OCI-M2 (cell line): ENCODE results near the gene POGLUT2.

Experiments
- DNase-seq: peaks from one replicate; lab custom pipeline; 2025; ENCODE audit not compliant: unreplicated experiment; lab: John Stamatoyannopoulos, UW

Gene POGLUT2

DNA sequence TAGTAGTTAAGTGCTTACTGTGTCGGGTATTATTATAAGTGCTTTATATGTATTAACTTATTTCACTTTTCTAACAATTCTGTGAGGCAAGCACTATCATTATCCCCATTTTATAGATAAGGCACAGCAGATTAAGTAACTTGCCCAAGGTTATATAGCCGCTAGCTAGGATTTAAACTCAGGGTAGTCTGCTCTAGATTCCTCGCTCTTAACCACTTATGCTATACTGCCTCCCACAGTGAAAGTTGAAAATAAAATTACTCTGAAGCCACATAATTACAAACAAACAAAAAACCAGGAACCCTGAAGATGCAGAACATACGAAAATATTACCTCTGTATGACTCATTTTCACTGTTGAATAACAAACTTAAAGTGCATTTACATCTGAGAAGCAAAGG, 29.1 kb downstream of the POGLUT2 start:
- no peak for DNase-seq

DNA sequence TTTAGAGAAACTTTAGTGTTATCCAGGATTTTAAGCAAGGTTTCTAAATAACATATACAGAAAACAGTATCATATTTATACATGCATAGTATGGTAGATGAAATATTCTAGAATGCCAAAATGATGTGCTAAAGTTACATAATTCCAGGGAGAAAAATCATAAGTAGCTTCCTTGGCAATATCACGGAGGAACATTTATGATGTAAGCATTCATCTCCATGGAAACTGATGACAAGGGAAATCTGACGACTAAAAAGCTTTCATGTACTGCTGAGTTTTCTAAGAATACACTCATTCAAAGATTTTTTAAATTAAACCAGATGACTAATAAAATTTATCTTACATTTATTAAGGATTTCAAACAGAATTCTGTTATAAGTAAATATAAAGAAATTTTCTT, 29.9 kb downstream of the POGLUT2 start:
- DNase-seq, result no peak

DNA sequence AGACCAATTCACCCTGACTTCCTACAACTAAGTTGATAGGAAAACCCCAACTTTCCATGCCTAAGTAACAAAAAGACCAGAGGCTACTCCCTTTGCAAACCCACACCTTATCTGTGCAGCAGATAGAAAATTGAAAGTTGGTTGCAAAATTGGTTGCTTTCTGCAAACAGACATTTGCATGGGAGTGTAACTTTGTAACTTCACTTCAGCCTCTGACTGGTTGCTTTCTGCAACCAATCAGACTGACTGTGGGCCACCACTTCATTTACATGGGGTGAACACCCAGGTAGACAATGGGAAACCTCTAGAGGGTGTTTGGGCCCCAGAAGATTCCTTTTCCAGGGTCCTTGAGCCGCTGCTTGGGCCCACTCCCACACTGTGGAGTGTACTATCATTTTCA, 35.0 kb downstream of the POGLUT2 start:
- DNase-seq, result no peak

DNA sequence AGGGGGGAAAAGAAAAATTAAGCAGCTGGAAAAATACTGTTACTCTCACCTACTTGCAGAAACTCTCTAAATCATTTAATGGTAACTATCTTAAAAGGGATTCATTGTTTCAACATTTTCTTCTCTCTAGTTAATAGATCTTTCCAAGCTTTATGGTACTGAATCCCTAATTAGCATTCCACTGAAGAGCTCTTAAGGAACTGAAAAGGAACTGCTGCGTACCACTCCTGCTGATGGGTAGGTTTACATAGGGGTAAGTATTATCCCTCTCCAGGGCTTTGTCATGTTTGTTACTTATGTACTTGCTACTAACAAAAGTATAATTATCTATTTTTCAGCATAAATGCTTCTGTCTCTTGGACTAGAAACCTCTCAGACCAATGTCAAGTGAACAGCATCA, 37.7 kb downstream of the POGLUT2 start:
- DNase-seq, result no peak

DNA sequence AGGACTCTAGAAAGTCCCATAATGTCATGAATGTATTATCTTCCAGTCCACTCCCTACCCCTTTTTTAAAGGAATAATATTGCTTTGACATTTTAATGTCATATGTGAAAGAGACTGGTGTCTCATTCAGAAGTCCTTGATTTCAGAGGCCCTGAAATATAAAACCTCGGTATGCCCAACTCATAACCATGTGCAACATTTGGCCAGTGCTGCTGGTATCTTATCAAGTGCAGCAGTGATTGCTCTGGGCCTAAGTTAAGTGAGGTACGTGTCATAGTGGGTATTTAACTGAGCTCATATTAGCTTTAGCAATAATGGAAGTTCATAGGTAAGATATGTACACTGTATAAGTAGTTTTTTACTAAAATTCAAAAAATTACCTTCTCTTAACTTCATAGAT, 39.9 kb downstream of the POGLUT2 start:
- DNase-seq, result no peak

DNA sequence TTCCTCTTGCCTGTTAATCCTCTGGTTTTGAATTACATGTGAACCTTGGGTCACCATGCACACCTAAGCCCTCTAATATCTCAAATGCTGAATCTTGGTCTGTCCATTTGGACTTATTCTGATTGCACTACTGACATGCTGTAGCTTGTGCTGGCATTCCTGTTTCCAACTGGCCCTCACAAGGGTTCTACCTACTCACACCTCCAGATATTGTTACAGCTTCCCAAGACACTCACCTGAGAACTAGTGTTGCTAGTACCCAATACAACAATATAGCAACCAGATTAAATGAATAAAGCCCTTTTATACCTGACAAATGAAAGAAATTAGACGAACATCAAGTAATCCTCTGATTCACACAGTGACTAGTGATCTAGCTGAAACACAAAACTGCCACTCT, 41.8 kb downstream of the POGLUT2 start:
- no peak for DNase-seq

DNA sequence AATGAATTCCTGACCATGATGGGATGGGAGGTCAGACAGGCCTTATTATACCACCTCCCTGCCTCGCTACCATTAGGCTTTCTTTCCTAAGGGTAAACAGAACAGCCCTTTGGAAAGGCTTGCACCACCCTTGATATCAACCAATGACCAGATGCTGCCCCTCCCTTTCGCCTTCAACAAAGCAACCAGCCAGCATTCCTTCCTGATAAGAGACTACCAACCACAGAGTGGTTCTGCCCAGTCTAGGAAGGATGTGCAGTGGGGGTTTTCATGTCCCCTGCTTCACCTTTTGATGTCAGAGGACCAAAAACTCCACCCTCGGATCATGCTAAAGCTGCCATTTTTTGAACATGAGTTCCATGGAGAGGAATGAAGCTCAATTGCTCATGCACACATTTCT, 46.9 kb downstream of the POGLUT2 start:
- DNase-seq, result no peak

DNA sequence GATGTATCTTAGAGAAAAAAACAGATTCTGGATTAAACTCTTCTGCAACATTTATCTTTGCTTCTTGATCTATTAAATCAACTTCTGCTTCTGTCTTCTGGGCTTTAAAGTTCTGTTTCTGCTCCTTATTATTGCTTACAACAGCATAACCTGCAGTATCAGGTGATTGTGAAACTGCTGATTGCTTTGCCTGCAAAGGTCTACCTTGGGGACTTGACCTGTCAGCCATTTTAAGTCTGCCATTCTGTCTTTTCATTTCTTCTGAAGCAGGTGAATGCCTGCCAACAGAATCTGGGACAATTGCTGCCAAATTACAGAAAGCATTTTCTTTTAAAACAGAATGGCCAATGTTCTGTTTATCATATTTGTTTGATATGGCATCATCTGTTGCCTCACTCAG, 56.3 kb downstream of the POGLUT2 start:
- no peak for DNase-seq

DNA sequence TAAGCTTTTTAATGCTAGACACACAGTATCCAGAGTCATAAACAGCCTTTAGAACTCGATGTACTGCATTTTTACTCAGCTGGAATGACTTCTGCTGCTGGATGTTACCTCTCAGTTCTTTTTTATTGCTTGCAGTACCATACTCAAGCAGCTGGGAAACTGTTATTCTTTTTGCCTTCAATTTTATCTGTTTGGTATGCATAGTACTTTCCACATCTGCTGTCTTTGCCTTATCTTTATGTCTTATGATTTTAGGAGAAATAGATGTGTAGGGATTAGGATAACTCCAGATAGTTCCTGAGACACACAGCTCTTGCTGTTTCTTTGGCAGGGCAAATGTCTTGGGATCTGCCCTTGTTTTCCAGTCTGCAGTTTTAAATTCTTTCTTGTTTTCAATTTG, 56.7 kb downstream of the POGLUT2 start:
- DNase-seq, result no peak
